Cortex of kidney (tissue), 1 donor: ENCODE data around the gene SLC35A2.

ENCODE experiments used
- DNase-seq: peaks from one replicate; lab custom pipeline; 2025; lab: John Stamatoyannopoulos, UW

The SLC35A2 gene

DNA sequence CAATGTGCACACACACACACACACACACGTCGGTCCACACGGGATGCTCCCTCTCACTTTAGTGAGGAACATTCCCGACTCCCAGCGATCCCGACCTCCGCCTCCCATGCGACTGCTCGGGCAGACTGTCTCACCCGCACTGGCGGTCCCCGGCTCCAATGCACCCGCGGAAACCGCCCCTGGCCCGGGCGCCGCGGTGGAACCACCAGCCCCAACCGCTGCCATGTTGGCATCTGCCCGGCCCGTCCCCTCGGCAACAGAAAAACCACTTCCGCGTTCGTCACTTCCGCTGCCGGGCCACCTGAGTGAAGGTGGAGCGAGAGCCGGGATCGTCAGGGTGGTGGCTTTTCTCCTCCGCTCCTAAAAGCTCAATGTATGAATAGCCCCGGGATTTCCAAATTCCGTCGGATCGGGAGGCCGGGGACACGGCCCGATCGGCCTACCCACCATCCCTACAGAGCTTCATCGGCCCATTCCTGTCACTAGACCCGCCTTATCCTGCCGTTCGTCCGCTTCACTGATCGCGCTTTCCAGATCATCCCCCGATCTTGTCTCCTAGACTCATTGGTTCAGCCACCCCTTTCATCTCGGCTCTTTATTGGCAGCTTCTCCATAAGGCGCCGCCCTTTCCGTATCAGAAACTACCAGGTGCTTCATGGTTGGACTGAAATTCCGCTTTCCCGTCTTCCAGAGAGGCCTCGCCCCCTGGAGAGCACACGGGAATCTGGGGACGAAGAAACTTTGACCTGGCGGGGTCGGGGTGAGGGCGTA lies at the start of gene SLC35A2:
Gene SLC35A2 (minus strand): TSS at position 235 of the 771 bp plus-strand sequence. CDS start 10 bp downstream, at position 225.
- no peak for DNase-seq

DNA sequence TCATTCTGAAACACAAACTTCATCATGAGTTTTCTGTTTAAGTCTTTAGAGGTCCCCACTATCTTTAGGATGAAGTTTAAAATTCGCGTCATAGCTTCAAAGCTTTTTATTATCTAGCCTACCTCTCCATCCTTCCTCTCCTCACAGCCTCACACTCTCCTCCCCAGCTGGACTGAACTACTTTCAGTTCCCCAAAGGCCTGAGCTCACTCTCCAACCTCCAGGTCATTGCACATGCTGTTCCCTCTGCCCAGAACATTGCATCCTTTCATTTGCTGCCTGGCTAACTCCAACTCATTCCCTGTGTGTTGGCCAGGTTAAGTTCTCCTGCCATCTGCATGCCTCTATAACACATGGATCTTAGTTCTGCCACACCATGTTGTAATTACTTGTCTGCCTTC lies 48.8 kb upstream of the SLC35A2 start:
- no peak for DNase-seq

DNA sequence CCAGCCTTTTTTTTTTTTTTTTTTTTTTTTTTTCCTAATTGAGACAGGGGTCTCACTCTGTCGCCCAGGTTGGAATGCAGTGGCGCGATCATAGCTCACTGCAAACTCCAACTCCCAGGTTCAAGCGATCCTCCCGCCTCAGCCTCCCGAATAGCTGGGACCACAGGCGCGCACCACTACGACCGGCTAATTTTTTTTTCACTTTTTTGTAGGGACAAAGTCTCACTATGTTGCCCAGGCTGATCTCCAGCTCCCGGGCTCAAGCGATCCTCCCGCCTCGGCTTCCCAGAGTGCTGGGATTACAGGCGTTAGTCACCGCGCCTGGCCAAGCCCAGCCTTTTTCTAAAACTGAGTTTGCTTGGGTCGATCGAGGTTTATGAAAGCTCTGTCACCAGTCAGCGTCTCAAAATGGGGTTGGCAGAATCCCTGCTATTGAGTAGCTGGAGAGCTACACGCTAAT lies 47.2 kb upstream of the SLC35A2 start:
- DNase-seq, result no peak

DNA sequence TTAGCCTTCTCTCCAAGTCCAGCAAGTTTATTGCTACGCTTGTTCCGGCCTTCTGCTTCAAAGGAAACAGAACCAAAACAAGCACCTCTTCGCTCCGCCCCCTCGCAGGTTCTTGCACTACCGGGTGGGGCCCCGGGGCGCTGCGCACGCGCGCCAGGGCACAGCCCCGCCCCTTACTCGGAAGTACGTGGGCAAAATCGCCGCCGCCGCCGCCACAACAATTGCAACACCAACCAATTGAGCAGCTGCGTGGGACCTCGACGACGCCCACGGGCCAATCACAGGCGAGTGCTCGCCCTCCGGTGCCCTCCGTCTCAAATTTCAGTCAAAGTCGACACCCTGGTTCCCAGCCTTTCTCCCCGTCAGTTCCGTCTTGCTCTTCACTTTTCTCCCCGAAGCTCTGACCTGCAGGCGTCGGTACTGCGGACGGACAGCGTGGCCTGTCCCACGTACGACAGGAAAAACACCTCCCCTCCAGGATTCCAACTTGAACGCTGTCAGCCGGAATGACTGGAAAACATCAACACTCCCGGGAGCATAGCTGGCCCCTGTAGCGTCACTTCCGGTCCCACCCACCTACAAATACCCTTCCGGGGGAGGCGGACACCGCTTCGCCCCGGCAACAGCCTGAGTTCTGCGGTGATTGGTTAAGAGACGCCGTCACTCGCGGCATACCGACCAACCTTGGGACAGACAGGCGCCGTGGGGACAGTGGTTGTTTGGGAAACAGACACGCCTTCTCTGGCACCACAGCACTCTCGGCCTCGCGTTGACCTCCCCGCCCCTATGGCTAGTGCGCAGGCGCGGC lies 46.6 kb upstream of the SLC35A2 start:
- DNase-seq, result no peak

DNA sequence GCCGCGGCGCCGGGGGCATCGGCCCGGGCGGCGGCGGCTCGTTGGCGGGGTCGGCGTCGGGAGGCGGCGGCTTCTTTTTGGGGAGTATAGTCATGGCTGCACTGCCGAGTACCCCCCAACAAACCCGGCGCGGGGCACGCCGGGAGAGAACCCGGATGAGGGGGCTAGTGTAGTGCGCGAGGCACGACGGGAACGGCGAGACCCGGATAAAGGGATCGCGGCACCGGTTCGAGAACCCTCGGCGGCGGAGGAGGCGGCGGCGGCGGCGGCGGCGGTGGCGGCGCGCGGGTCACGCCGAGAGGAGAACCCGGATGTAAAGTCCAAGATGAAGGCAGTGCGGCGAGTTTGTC lies 46.0 kb upstream of the SLC35A2 start, which contains the start of gene OTUD5:
Gene OTUD5 (minus strand): TSS at position 131 of the 350 bp plus-strand sequence. CDS start 37 bp downstream, at position 94.
- DNase-seq, result no peak

DNA sequence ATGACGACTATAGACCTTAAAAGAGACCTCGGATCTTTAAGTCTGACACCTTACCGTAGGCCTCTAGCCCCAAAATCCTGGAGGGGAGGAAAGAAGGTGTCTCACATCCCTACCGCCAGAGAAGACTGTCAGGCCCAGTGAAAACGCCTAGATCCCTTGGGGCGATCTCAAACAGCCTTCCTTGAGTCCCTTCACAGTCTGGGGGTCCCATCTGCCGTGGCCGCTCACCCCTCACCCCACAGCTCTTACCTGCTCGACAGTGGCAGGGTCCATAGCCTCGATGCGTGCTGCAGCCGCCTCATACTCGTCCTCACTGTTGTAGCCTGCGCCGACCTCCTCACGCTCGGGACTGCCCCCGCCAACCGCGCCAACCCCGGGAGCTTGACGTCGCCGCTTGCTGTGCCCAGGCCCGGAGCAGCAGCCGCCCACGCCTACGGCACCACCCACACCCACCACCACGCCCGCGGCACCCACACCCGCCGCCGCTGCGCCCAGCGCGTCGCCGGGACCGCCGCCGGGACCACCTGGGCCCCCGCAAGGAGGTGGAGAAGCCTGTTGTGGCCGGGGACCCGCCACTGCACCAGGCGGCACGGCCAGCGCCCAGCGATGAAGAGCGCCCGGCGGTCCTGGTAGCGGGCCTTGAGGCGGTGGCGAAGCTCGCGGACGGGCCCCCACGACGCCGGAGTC lies 45.4 kb upstream of the SLC35A2 start:
- no peak for DNase-seq

DNA sequence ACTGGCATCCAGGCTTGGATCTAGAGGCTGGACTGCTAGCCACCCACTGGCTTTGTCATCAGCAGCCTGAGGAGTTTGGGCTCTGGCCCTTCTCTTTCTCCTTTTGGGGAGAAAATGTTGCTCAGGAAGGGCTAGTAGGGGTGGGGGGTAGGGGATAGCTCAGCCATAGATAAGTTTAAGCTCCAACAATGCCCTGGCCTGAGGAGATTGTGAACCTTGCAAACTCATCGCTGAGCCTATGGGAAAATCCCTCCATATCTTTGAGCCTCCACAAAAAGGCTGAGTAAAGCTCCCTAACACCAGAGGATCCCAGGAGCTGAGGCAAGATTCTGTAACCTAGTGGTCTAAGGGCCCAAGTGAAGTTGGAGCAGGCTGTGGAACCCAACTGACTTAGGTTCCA lies 37.1 kb upstream of the SLC35A2 start:
- no peak for DNase-seq

DNA sequence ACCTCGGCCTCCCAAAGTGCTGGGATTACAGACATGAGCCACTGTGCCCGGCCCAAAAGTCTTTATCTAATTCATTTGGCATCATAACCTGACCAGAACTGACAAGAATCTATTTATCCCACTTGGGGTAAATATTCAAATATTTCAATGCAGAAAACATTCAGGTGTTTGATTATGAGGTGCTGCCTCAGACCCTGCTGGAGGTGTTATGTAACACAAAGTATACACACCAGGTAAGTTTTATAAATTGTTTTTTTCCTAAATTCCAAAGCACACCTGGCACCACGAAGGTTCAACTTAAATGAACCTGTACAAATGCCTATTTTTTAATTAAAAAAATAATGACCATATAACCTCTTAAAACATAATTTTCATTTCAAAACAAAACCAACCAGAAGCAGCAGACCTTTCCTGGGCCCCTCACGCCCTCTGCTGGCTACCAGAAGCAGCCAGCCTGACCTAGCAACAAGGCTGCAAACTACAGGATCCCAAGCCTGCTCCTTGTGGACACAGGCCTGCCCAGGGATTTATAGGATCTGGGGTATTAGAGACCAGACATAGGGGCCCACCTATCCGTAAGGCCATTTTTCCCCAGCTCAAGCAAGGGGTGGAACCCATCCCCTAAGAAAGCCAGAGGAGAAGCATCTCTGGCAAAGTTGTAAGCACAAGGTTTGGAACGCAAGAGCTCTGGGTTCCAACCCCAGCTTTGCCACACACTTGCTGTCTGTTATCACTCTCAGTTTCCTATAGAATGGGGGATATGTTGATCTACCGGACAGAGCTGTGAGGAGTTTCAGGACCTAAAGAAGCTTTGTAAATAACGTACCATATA lies 34.3 kb upstream of the SLC35A2 start:
- DNase-seq, result no peak

DNA sequence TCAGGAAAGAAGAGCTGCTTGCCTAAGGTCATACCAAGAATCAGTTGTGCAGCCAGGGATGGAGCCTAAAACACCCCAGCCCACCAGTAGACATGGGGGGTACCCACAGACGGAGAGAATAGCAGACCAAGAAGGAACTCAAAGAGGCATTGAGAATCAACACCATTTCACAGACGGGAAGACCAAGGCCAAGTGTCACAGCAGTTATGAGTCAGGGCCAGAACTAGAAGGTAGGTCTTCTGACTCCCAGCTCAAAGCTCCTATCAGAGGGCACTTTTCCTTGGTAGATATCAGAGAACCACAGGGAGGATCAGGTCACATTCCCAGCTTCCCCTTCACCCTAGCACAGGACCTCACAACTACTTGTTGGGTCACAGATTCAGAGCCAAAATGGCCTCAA lies 31.4 kb upstream of the SLC35A2 start:
- no peak for DNase-seq

DNA sequence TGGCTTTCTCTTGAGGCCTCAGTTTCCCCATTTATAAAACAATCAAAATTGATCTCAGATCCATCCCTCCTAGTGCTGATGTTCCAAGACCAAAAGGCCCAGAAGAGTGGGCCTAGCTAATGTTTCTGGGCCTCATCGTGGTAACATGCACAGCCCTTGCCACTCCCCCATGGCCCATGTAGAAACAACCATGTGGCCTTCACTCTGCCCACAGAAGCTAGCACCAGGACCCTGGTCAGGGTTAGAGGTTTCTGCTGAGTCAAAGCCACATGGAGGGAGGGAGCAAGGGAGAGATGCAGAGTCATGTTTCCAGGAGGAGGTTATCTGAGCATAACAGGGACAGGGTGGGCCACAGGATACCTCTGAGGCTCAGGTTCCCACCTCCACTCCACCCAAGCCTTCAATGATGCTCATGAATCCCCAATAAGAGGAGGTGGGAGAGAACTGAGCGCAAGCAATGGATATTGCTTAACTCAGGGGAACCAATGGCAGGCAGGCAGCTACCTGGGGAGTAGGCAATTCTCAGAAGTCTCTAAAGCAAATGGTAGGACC lies 29.0 kb upstream of the SLC35A2 start:
- no peak for DNase-seq

DNA sequence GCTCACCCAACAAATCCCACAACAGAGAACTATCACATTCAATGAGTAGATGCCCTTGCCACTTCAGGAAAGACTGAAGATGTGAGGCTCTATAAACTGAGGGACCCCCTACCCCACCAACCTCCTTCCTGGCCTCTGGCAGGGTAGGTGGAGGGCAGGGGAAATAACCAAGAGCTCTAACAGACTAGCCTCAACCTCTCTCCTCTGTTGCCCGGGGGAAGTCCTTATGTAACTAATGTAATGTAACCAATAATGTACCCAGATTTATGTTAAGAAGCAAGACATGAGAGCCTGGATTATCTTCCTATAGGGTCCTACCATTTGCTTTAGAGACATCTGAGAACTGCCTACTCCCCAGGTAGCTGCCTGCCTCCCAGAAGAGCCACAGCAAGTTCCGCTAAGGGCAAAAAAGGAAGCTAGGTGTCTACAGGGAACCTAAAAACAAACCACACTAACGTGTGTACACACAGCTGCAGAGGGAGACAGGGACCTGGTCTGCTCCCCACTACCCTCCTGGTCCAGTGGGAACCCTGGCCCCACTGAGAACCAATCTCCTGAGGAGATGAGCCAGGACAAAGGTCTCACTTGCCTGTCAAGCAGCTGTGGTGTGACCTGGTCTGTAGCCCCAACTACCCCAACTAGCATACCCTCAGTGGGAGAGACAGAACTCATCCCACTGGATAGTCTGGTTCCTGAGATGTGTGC lies 28.2 kb upstream of the SLC35A2 start:
- no peak for DNase-seq

DNA sequence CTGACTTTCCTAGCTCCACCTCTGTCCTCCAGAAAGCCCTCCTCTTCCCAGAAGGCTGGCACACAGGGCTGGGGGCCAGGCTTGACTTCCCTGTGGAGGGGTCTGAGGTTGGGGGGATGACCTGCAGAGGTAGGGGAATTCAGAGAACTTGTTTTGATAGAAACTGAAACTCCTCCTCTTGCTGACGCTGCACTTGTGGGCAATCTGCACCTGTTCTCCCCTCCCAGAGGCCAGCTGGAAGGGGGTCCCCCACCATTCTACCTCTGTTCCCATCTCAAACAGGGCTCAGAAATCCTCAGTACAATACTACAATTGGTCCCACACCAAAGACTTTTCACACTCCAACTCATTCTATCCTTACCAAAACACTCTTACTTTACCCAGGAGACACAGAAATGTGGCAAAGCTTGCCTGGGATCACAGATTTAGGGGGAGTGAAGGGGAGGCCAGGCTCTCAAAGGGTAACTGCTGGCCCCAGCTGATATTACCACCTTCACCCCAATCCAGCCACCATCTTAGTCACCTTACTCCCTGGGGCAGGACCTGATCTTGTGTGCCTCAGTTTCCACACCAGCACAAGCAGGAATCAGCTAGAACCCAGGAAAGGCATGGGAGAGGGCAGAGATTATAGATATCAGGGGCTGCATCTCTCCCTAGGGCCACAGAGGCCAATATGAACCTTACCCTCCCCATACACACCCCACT lies 27.4 kb upstream of the SLC35A2 start:
- DNase-seq, result no peak

DNA sequence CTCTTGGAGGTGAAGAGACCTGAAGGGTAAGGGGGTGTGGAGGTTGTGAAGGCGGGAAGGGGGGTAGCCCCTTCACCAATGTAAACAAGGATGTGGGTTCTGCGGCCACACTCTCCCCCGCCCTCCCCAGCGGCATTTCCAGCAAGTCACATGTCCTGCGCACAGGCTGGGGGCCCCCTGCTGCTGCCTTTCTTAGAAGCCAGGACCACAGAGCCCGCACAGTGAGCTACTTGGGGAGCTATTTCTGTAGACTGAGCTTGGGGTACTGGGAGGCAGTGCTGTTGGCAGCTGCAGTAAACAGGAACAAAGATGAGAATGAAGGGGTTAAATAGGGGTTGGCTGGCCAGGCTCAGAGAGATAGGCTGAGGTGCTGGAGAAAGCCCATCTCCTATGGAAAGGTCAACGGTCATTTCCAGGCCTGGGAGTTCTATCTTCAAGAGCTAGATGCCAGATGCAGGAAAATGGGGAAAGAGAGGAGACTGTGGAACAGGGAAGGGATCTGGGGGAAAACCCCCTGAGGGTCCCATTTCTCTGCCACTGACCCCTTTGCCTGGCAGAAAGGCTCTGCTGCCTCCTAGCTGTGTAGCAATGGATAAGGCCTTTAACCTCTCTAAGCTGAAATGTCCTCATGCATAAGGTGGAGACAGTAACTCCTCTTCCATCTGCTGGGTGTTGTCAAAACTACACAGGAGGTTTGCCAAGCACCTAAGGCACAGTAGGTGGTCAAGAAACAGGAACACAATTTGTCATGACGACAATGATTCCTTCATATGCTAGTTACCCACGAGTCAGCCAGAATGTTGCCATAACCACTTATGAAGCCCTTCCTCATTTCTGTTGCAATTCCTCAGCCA lies 25.8 kb upstream of the SLC35A2 start:
- no peak for DNase-seq

DNA sequence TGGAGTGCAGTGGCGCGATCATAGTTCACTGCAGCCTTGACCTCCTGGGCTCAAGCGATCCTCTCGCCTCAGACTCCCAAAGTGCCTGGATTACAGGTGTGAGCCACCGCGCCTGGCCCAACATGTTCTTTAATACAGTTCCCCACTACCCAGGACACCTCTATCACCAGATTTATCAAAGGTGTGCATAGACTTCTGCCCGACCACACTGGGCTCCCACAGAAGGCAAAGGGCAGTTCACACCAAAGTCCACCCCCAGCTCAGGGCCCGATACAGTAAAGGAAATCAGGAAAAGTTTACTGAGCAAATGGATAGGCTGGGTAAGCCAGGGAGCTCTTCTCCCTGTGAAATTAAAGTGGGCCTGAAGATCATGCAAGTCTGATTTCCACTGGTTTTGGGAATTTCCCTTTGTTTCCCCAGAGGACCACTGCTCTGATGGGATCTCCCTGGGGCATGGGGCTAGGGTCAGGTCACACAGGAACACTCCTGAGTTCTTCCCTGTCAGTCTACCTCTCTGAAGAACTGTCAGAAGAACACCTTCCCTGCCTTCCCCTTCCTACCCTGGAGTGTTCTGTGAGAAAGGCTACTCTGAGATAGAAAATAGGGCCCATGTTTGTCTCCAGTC lies 25.1 kb upstream of the SLC35A2 start:
- DNase-seq, result no peak

DNA sequence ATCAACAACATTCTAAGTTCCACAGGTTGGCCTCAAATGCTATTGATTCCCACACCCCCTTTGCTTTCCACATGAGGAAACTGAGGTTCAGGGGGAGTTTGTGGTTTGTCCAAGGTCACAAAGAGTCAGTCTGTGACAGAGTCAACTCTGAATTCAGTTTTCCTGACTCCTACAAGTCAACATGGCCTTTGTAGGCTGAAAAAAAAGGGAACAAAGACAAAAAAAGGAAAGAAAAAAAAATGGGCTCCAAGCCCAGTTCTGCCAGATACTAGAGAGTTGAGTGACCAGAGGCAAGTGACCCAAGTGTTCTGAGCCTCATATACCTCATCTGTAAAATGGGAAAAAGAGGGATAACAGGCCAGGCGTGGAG lies 23.8 kb upstream of the SLC35A2 start:
- DNase-seq, result no peak

DNA sequence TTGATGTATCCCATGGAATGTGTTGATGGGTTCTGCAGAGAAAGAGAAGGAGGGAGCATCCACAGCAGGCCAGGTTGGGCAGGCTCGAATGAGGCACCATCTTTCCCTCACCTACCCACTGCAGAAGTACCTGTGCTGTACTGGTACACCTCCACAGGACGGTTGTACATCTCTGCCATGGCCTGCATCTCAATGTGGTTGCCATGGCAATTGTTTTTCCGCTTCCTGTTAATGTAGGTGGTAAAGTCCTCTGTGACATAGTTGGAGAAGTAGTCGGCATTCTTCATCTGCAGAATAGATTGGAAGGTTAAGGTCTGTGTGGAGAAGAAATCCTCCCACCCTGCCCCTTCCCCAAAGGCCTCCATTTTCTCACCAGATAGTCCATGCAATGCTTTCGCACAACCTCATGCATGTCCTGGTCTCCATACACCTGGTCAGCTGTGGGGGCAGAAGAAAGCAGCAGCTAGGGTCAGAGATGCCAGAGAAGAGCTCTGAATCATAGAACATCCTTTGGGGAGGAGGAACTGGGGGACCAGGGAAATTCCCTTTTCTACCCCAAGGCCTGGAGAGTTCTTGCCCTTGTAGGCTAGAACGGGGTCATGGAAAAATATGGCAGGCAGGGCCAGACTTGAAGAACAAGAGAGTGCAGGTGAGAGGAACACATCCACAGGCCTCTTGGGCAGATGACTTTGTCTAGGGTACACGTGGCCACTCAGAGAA lies 23.3 kb upstream of the SLC35A2 start:
- DNase-seq, result no peak

DNA sequence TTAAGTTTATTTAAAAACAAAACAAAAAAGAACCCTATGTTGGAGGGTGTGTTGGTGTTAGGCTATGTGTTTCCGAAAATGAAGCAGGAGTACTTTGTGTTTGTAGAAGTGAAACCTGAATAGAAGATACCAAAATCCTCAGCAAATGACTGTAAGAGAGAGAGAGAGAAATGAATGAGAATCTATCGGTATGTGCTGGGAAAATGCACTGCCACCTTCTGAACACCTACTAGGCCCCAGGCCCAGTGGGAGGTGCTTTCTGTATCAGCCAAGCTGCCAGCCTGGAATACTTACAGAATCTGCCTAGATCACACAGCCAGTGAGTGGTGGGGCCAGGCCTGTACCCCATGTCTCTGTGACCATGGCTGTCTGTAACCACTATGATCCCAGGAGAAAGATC lies 22.3 kb upstream of the SLC35A2 start:
- DNase-seq, result no peak

DNA sequence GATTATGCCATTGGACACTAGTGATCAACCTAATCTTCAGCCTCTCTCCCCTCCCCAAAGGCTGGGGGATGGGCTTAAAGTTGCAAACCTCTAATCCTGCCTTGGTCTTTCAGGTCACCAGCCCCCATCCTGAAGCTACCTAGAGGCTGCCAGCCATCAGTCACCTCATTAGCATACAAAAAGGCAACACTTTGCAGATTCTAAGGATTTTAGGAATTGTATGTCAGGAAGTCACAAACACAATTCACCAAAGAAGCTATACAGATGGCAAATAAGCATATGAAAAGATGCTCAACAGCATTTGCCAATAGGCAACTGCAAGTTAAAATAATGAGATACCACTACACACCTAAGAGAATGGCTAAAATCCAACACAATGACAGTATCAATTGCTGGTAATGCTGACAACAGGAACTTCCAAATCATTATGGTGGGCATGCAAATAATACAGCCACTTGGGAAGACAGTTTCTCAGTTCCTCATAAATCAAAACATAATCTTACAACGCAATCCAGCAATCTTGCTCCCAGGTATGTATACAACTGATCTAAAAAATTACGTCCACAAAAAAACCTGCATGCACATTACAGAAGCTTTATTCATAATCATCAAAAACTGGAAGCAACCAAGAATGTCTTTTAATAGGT lies 16.4 kb upstream of the SLC35A2 start:
- DNase-seq, result no peak
